GM12801 (cell line): Measurements from ENCODE around the gene EPHB6.

ENCODE experiments used
- CTCF ChIP-seq: IDR thresholded peaks from one replicate; pipeline ENCODE4 v1.5.1; 2011; ENCODE audit warnings: control low read depth; ENCODE audit not compliant: insufficient read length; ENCODE audit errors: extremely low read depth

The EPHB6 gene

DNA sequence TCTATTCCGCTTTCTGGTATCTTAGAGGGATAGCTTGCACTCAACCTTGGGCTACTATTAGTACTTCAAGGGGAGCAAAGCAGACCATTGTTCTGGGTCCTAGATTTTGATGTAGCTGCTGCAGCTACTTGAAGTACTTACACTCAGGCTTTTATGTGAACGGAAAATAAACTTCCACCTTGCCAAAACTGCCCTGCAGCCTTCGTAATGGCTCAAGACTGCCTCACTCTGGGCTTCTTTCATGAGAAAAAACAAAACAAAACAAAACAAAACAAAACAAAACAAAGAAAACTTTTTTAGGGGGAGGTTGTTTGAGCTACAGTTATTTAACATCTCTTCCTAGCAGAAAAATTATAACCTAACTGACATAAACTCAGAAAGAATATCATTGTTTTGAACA lies 19.4 kb upstream of the EPHB6 start:
- no peak for TF ChIP-seq CTCF

DNA sequence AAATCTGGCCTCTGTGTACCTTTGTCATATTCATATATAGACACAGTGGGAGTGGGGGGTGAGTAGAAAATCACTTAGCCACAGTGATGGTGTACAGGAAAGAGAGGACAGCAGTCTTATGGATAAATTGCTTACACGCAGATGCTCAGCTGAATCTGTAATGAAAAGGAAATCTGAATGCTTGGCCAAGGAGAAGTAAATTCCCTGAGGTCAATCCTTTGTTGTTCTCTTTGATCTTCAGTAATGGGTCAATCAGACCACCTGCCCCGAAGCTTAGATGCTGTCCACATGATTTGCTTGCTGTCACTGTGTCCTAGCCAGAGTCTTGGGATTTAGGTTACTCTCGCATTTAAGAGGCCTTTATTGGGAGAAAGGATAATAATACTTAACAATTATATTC lies 18.4 kb upstream of the EPHB6 start:
- TF ChIP-seq CTCF, result no peak

GRCh38 chr7:142838461-142839213 lies 16.2 kb upstream of the EPHB6 start:
- no peak for TF ChIP-seq CTCF

DNA sequence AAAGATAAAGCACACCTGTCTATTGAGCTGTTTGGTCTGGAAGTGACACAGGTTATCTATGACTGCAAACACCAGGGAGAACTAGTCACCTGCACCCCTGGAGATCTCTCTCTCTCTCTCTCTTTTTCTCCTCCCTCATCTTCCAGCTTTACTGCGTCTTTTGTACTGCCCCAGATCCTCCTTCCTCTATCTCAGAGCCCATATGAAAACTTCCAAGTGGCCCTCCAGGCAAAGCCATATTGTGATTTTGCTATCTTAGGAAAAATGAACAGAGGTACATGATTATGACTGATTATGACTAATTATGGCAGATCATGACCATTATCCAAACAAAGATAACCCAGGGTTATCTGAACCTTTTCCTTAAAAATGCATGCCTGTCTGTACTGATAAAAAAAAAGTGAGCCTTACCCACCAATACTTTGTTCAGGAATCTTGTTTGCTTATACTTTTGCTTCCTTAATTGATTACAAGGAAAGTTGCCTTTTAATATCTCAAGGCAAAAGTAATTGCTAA lies 12.6 kb upstream of the EPHB6 start:
- TF ChIP-seq CTCF, result no peak

DNA sequence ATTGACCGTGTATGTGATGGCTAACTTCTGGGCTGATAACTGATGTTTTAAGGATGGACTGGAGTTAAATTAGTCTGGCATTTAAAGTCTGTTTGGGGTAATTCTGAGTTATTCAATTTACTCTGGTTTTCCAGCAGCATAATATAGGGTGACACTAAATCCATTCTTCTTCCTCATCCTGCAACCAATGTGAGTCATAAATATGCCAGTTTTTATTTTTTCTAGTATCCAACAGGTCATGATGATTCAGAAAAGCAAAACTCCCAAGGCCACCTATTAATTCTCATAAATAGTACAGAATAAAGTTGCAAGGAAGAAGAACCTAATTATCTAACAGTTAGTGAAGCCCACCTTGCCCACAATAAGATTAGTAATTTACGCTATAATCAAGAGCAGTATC lies 7.5 kb upstream of the EPHB6 start:
- TF ChIP-seq CTCF, result no peak

GRCh38 chr7:142851269-142851668 lies 3.6 kb upstream of the EPHB6 start:
- no peak for TF ChIP-seq CTCF

GRCh38 chr7:142851919-142852318 lies 3.0 kb upstream of the EPHB6 start:
- no peak for TF ChIP-seq CTCF
